Upper lobe of right lung (tissue), 1 donor: ENCODE data around the gene KDM7A. TPM values are rescaled to one million over a fixed set of nuclear protein-coding genes. Genes with fewer than 3 reads are reported as not detected.
"Not testable (repeated sequence)": the region's sequence is repeated elsewhere in the genome, so short reads cannot be mapped to it uniquely, and the experiment has no call there.

Source experiments
- ATAC-seq: fragments of 200-7000 bp; cut with Tn5 transposase; one replicate; pipeline ENCODE4 v1.9.1; 2020; ENCODE audit warnings: mild to moderate bottlenecking, moderate library complexity
- DNase-seq: peaks from one replicate; pipeline ENCODE4 v3.0.0-alpha.2; 2020
- H3K27ac ChIP-seq: fragments of 200-600 bp; one replicate; pipeline ENCODE4 v1.8.0; 2022
- H3K27me3 ChIP-seq: fragments of 200-600 bp; one replicate; pipeline ENCODE4 v1.8.0; 2022; ENCODE audit warnings: mild to moderate bottlenecking
- H3K36me3 ChIP-seq: fragments of 200-600 bp; one replicate; pipeline ENCODE4 v1.8.0; 2022
- H3K4me1 ChIP-seq: fragments of 200-600 bp; one replicate; pipeline ENCODE4 v1.8.0; 2022
- H3K4me3 ChIP-seq: fragments of 200-600 bp; one replicate; pipeline ENCODE4 v1.8.0; 2022; ENCODE audit warnings: mild to moderate bottlenecking
- H3K9me3 ChIP-seq: fragments of 200-600 bp; one replicate; pipeline ENCODE4 v1.8.0; 2022
- CTCF ChIP-seq: fragments of 200-600 bp; IDR thresholded peaks from one replicate; pipeline ENCODE4 v1.8.0; 2022; ENCODE audit warnings: antibody characterized with exemption
- intact Hi-C: fragments of 100-400 bp; cut with DNase I; formaldehyde crosslinking; loops from one replicate; pipeline ENCODE4 v1.11.0; 2022
- total RNA-seq: library from RNA; stranded (reverse); fragmentation: NEBNext Ultra II Directional; extraction: Animal tissue kit (Norgen Biotek cat#: 25700); gene quantifications from one replicate; pipeline ENCODE4 v1.2.1, GENCODE V29; 2021
- donor health status: DM: no; HTN: yes; CAD: no; lungs with severe emphysema.

Gene KDM7A
- total RNA-seq, 1 donor from 2014 or later = 16.7 TPM

- Histone ChIP-seq H3K27me3 (no peaks in the 10 kb centered on the region), H3K27ac (peak overlapping the region; percentile 96), H3K36me3 (no peaks in the 10 kb centered on the region), H3K4me3 (peak overlapping the region; percentile 66), H3K9me3 (no peaks in the 10 kb centered on the region), H3K4me1 (peaks cover 10% of the 10 kb centered on the region)
- ATAC-seq (peak; percentile 80), DNase-seq (peak; percentile 96)
- intact Hi-C loops = no loop called here
- TF ChIP-seq CTCF = peak; percentile 73
These were observed 1.3 kb downstream of the KDM7A start for GRCh38 chr7:140175221-140176121.

- H3K9me3 ChIP-seq = no peaks in the 10 kb centered on the region
- H3K36me3 ChIP-seq = no peaks in the 10 kb centered on the region
- H3K27me3 ChIP-seq = no peaks in the 10 kb centered on the region
- ATAC-seq (no peak), DNase-seq (no peak)
- intact Hi-C loops = no loop called here
- H3K27ac ChIP-seq = no peak overlapping the region
- H3K4me3 ChIP-seq = no peak overlapping the region
- H3K4me1 ChIP-seq = peaks cover 10% of the 10 kb centered on the region
- TF ChIP-seq CTCF = no peak
These were observed 2.6 kb downstream of the KDM7A start for GRCh38 chr7:140174217-140174616.

GRCh38 chr7:140170375-140170774 is 6.4 kb downstream of the KDM7A start:
- intact Hi-C loops = no loop called here
- no peak for ATAC-seq
- no peak for DNase-seq
- Histone ChIP-seq H3K4me1 (peaks cover 6% of the 10 kb centered on the region), H3K4me3 (no peak overlapping the region), H3K27ac (no peak overlapping the region), H3K36me3 (no peaks in the 10 kb centered on the region), H3K9me3 (no peaks in the 10 kb centered on the region), H3K27me3 (no peaks in the 10 kb centered on the region)
- no peak for TF ChIP-seq CTCF

- DNase-seq (no peak), ATAC-seq (no peak)
- H3K27ac ChIP-seq = no peak overlapping the region
- H3K36me3 ChIP-seq = no peaks in the 10 kb centered on the region
- H3K4me1 ChIP-seq = peaks cover 4% of the 10 kb centered on the region
- no peak overlapping the region for H3K4me3 ChIP-seq
- no peak for TF ChIP-seq CTCF
- intact Hi-C loops = no loop called here
- no peaks in the 10 kb centered on the region for H3K27me3 ChIP-seq
- H3K9me3 ChIP-seq = no peaks in the 10 kb centered on the region
These were observed 8.0 kb downstream of the KDM7A start for GRCh38 chr7:140168816-140169215.

GRCh38 chr7:140165422-140165821 is 11.4 kb downstream of the KDM7A start:
- H3K9me3 ChIP-seq = no peaks in the 10 kb centered on the region
- TF ChIP-seq CTCF = no peak
- peaks cover 5% of the 10 kb centered on the region for H3K4me1 ChIP-seq
- H3K36me3 ChIP-seq = no peaks in the 10 kb centered on the region
- no peak overlapping the region for H3K27ac ChIP-seq
- H3K27me3 ChIP-seq = no peaks in the 10 kb centered on the region
- DNase-seq (no peak), ATAC-seq (no peak)
- no peak overlapping the region for H3K4me3 ChIP-seq
- intact Hi-C loops = no loop called here

- H3K9me3 ChIP-seq, H3K4me1 ChIP-seq, H3K36me3 ChIP-seq, intact Hi-C loops, DNase-seq, ATAC-seq, H3K27ac ChIP-seq, H3K4me3 ChIP-seq, H3K27me3 ChIP-seq: not testable (repeated sequence)
These were observed 14.7 kb downstream of the KDM7A start for GRCh38 chr7:140162081-140162480.
